Measurements from ENCODE around the gene NSD2. TPM values are rescaled to one million over a fixed set of nuclear protein-coding genes. Genes with fewer than 3 reads are reported as not detected.
A peak's percentile ranks its signal among the peaks of the same experiment; 100 is the strongest.

Gene NSD2
- total RNA-seq, 1 experiment from 2014 or later = 109 TPM

- Mint-ChIP-seq H3K4me3 (ENCODE audit: unreplicated experiment) (no peak overlapping the region), H3K27me3 (ENCODE audit: insufficient read depth, unreplicated experiment) (no peaks in the 10 kb centered on the region), H3K9me3 (ENCODE audit: unreplicated experiment) (no peaks in the 10 kb centered on the region), H3K36me3 (ENCODE audit: insufficient read depth, unreplicated experiment) (peaks cover 86% of the 10 kb centered on the region), H3K27ac (ENCODE audit: low read depth, unreplicated experiment) (peak overlapping the region; percentile 18), H3K4me1 (ENCODE audit: insufficient read depth, unreplicated experiment) (no peaks in the 10 kb centered on the region)
- no peak for DNase-seq (ENCODE audit: unreplicated experiment)
- no peak for TF ChIP-seq CTCF (IDR thresholded peaks at IDR 0.05; ENCODE audit: unreplicated experiment)
- intact Hi-C loops (cut with micrococcal nuclease) = no loop called here
- ChIA-PET CTCF (interaction anchor here (0.6 to 0.7 kb wide), 2 partner anchors 45 to 104 kb away, joined by 3 read pairs; no protein-coding TSS in a partner anchor), POLR2A (no interaction called here)
- no TSS peak for BruUV-seq (replicated peaks)
Observed at GRCh38 chr4:1959104-1959384, 87.9 kb downstream of the NSD2 start.

GRCh38 chr4:1960170-1960825, 89.1 kb downstream of the NSD2 start:
- Mint-ChIP-seq H3K36me3 (ENCODE audit: insufficient read depth, unreplicated experiment) (peaks cover 86% of the 10 kb centered on the region), H3K4me3 (ENCODE audit: unreplicated experiment) (no peak overlapping the region)

GRCh38 chr4:1961038-1961437, 89.8 kb downstream of the NSD2 start:
- Mint-ChIP-seq H3K9me3 (ENCODE audit: unreplicated experiment) (no peaks in the 10 kb centered on the region), H3K27ac (ENCODE audit: low read depth, unreplicated experiment) (no peak overlapping the region), H3K27me3 (ENCODE audit: insufficient read depth, unreplicated experiment) (no peaks in the 10 kb centered on the region), H3K36me3 (ENCODE audit: insufficient read depth, unreplicated experiment) (peaks cover 86% of the 10 kb centered on the region), H3K4me1 (ENCODE audit: insufficient read depth, unreplicated experiment) (no peaks in the 10 kb centered on the region), H3K4me3 (ENCODE audit: unreplicated experiment) (no peak overlapping the region)
- intact Hi-C loops (cut with micrococcal nuclease) = no loop called here
- no peak for TF ChIP-seq CTCF (IDR thresholded peaks at IDR 0.05; ENCODE audit: unreplicated experiment)
- no TSS peak for BruUV-seq (replicated peaks)
- POLR2A ChIA-PET = no interaction called here
- CTCF ChIA-PET = no interaction called here
- no peak for DNase-seq (ENCODE audit: unreplicated experiment)

More at GRCh38 chr4:1960170-1960825, 89.1 kb downstream of the NSD2 start:
- DNase-seq (ENCODE audit: unreplicated experiment) = no peak
- Mint-ChIP-seq H3K27ac (ENCODE audit: low read depth, unreplicated experiment) (no peak overlapping the region), H3K4me1 (ENCODE audit: insufficient read depth, unreplicated experiment) (no peaks in the 10 kb centered on the region), H3K9me3 (ENCODE audit: unreplicated experiment) (no peaks in the 10 kb centered on the region), H3K27me3 (ENCODE audit: insufficient read depth, unreplicated experiment) (no peaks in the 10 kb centered on the region)
- ChIA-PET CTCF (no interaction called here), POLR2A (no interaction called here)
- BruUV-seq (replicated peaks) = no TSS peak
- intact Hi-C loops (cut with micrococcal nuclease) = no loop called here
- no peak for TF ChIP-seq CTCF (IDR thresholded peaks at IDR 0.05; ENCODE audit: unreplicated experiment)

GRCh38 chr4:1961563-1961962, 90.4 kb downstream of the NSD2 start:
- Mint-ChIP-seq H3K9me3 (ENCODE audit: unreplicated experiment) (no peaks in the 10 kb centered on the region), H3K27me3 (ENCODE audit: insufficient read depth, unreplicated experiment) (no peaks in the 10 kb centered on the region), H3K36me3 (ENCODE audit: insufficient read depth, unreplicated experiment) (peaks cover 88% of the 10 kb centered on the region), H3K4me1 (ENCODE audit: insufficient read depth, unreplicated experiment) (no peaks in the 10 kb centered on the region), H3K4me3 (ENCODE audit: unreplicated experiment) (no peak overlapping the region), H3K27ac (ENCODE audit: low read depth, unreplicated experiment) (no peak overlapping the region)
- ChIA-PET CTCF (no interaction called here), POLR2A (no interaction called here)
- intact Hi-C loops (cut with micrococcal nuclease) = no loop called here
- no peak for TF ChIP-seq CTCF (IDR thresholded peaks at IDR 0.05; ENCODE audit: unreplicated experiment)
- DNase-seq (ENCODE audit: unreplicated experiment) = no peak
- BruUV-seq (replicated peaks) = no TSS peak
